ENCODE results near the gene TCN2. TPM values are rescaled to one million over a fixed set of nuclear protein-coding genes. Genes with fewer than 3 reads are reported as not detected.

The TCN2 gene
- total and polyA plus RNA-seq, 2 donors (not counting 1 experiment from before 2014, with no cell fraction given): 7.1 to 10.8 TPM

- TF ChIP-seq CTCF (conservative IDR thresholded peaks at IDR 0.05 in 1 of 2, IDR thresholded peaks at IDR 0.05 in 1 of 2; ENCODE audit: low read depth in 1 of 2, low read length in 2 of 2) (no peak), EZH2 (IDR thresholded peaks at IDR 0.05; ENCODE audit: low read length, missing control alignments) (no peak)
- Histone ChIP-seq H3K79me2 (ENCODE audit: control insufficient read depth, insufficient read depth, low read length) (no peaks in the 10 kb centered on the region), H3K9me3 (ENCODE audit: control insufficient read depth, insufficient read depth, low read depth, low read length) (no peaks in the 10 kb centered on the region), H4K20me1 (ENCODE audit: control insufficient read depth, extremely low read depth, insufficient read depth, low read length) (peaks cover 2% of the 10 kb centered on the region), H3K4me2 (ENCODE audit: extremely low read depth, insufficient read depth, low read length) (no peak overlapping the region), H3K9ac (ENCODE audit: insufficient read depth, low read length) (no peak overlapping the region), H3K27me3 (ENCODE audit: control insufficient read depth, insufficient read depth, low read length) (no peaks in the 10 kb centered on the region), H2AFZ (ENCODE audit: low read length) (no peak overlapping the region), H3K4me1 (ENCODE audit: control insufficient read depth, extremely low read depth, insufficient read depth, low read length) (no peaks in the 10 kb centered on the region), H3K36me3 (ENCODE audit: control insufficient read depth, insufficient read depth, low read length) (peaks cover 54% of the 10 kb centered on the region), H3K4me3 (replicated peaks in 1 of 4; ENCODE audit: control extremely low read depth in 1 of 4, insufficient read depth in 1 of 4, low read depth in 3 of 4, low read length in 4 of 4) (no peak overlapping the region), H3K27ac (ENCODE audit: insufficient read depth, low read length) (no peak overlapping the region)
- no peak for DNase-seq (ENCODE audit: low read depth in 2 of 2)
These were observed 26.1 kb upstream of the TCN2 start for GRCh38 chr22:30580896-30581295.

- Histone ChIP-seq H3K36me3 (ENCODE audit: control insufficient read depth, insufficient read depth, low read length) (peaks cover 52% of the 10 kb centered on the region), H3K79me2 (ENCODE audit: control insufficient read depth, insufficient read depth, low read length) (no peaks in the 10 kb centered on the region), H3K9ac (ENCODE audit: insufficient read depth, low read length) (no peak overlapping the region), H3K4me1 (ENCODE audit: control insufficient read depth, extremely low read depth, insufficient read depth, low read length) (no peaks in the 10 kb centered on the region), H3K4me3 (replicated peaks in 1 of 4; ENCODE audit: control extremely low read depth in 1 of 4, insufficient read depth in 1 of 4, low read depth in 3 of 4, low read length in 4 of 4) (no peak overlapping the region), H3K27me3 (ENCODE audit: control insufficient read depth, insufficient read depth, low read length) (no peaks in the 10 kb centered on the region), H3K9me3 (ENCODE audit: control insufficient read depth, insufficient read depth, low read depth, low read length) (no peaks in the 10 kb centered on the region), H3K27ac (ENCODE audit: insufficient read depth, low read length) (no peak overlapping the region), H4K20me1 (ENCODE audit: control insufficient read depth, extremely low read depth, insufficient read depth, low read length) (peaks cover 2% of the 10 kb centered on the region), H3K4me2 (ENCODE audit: extremely low read depth, insufficient read depth, low read length) (no peak overlapping the region), H2AFZ (ENCODE audit: low read length) (no peak overlapping the region)
- no peak for DNase-seq (ENCODE audit: low read depth in 2 of 2)
- TF ChIP-seq EZH2 (IDR thresholded peaks at IDR 0.05; ENCODE audit: low read length, missing control alignments) (no peak), CTCF (conservative IDR thresholded peaks at IDR 0.05 in 1 of 2, IDR thresholded peaks at IDR 0.05 in 1 of 2; ENCODE audit: low read depth in 1 of 2, low read length in 2 of 2) (no peak)
These were observed 24.9 kb upstream of the TCN2 start for GRCh38 chr22:30582051-30582450.

- no peak overlapping the region for H3K4me2 ChIP-seq (ENCODE audit: extremely low read depth, insufficient read depth, low read length)
- H3K4me1 ChIP-seq (ENCODE audit: control insufficient read depth, extremely low read depth, insufficient read depth, low read length): no peaks in the 10 kb centered on the region
- H3K79me2 ChIP-seq (ENCODE audit: control insufficient read depth, insufficient read depth, low read length): no peaks in the 10 kb centered on the region
- no peaks in the 10 kb centered on the region for H3K9me3 ChIP-seq (ENCODE audit: control insufficient read depth, insufficient read depth, low read depth, low read length)
- H2AFZ ChIP-seq (ENCODE audit: low read length): no peak overlapping the region
- no peaks in the 10 kb centered on the region for H3K27me3 ChIP-seq (ENCODE audit: control insufficient read depth, insufficient read depth, low read length)
- H3K27ac ChIP-seq (ENCODE audit: insufficient read depth, low read length): no peak overlapping the region
- peaks cover 60% of the 10 kb centered on the region for H3K36me3 ChIP-seq (ENCODE audit: control insufficient read depth, insufficient read depth, low read length)
- TF ChIP-seq CTCF (conservative IDR thresholded peaks at IDR 0.05 in 1 of 2, IDR thresholded peaks at IDR 0.05 in 1 of 2; ENCODE audit: low read depth in 1 of 2, low read length in 2 of 2) (no peak), EZH2 (IDR thresholded peaks at IDR 0.05; ENCODE audit: low read length, missing control alignments) (no peak)
- H3K9ac ChIP-seq (ENCODE audit: insufficient read depth, low read length): no peak overlapping the region
- H4K20me1 ChIP-seq (ENCODE audit: control insufficient read depth, extremely low read depth, insufficient read depth, low read length): peaks cover 2% of the 10 kb centered on the region
- no peak overlapping the region for H3K4me3 ChIP-seq (replicated peaks in 1 of 4; ENCODE audit: control extremely low read depth in 1 of 4, insufficient read depth in 1 of 4, low read depth in 3 of 4, low read length in 4 of 4)
- DNase-seq (ENCODE audit: low read depth in 2 of 2): no peak
These were observed 24.0 kb upstream of the TCN2 start for GRCh38 chr22:30582788-30583545.
